Transverse colon (tissue), 4 donors: ENCODE results near the gene RNF145. TPM values are rescaled to one million over a fixed set of nuclear protein-coding genes. Genes with fewer than 3 reads are reported as not detected.

Experiments
- DNase-seq: peaks from one replicate; pipeline ENCODE4 v3.0.0-alpha.2; 2019
- H3K27ac ChIP-seq, 4 donors: fragments of 200-600 bp; sonication (generic); 2 replicates each; pipeline ENCODE4 v1.5.1; 2016 to 2018; ENCODE audit warnings: inconsistent platforms in 4 of 4
- H3K27me3 ChIP-seq: fragments of 200-600 bp; sonication (generic); 2 replicates; pipeline ENCODE4 v1.5.1; 2017; ENCODE audit warnings: inconsistent platforms
- H3K36me3 ChIP-seq, 4 donors: fragments of 200-600 bp; sonication (generic); 2 replicates each; pipeline ENCODE4 v1.5.1; 2017 to 2019; ENCODE audit warnings: inconsistent platforms in 4 of 4
- H3K4me1 ChIP-seq, 4 donors: fragments of 200-600 bp; sonication (generic); 2 replicates each; pipeline ENCODE4 v1.5.1; 2017 to 2020; ENCODE audit warnings: inconsistent platforms in 4 of 4
- H3K4me3 ChIP-seq, 4 donors: fragments of 200-600 bp; sonication (generic); 1 replicate in 1 of 4; 2 replicates in 3 of 4; pipeline versions ENCODE4 v1.5.1 to v1.6.1; 2017 to 2019; ENCODE audit warnings: inconsistent platforms in 4 of 4
- H3K9me3 ChIP-seq, 2 donors: fragments of 200-600 bp; sonication (generic); 2 replicates each; pipeline ENCODE4 v1.5.1; 2017 to 2019; ENCODE audit warnings: inconsistent platforms in 2 of 2
- CTCF ChIP-seq, 5 experiments: fragments of 200-600 bp in 3 of 5; fragments of 450-650 bp in 2 of 5; sonication (generic) in 3 of 5; IDR thresholded peaks; 1 replicate in 2 of 5; 2 replicates in 3 of 5; pipeline ENCODE4 v1.5.1; 2016 to 2017; ENCODE audit warnings: antibody characterized with exemption in 5 of 5, inconsistent platforms in 3 of 5, mild to moderate bottlenecking in 2 of 5, moderate library complexity in 1 of 5
- EP300 ChIP-seq: sonication (generic); formaldehyde crosslinking; IDR thresholded peaks from one replicate; pipeline ENCODE4 v1.6.1; 2017; ENCODE audit warnings: antibody characterized with exemption, low read depth
- POLR2A ChIP-seq: fragments of 450-650 bp; IDR thresholded peaks from one replicate; pipeline ENCODE4 v1.6.1; 2016; ENCODE audit warnings: antibody characterized with exemption, mild to moderate bottlenecking, moderate library complexity
- POLR2AphosphoS5 ChIP-seq, 3 donors: sonication (generic); formaldehyde crosslinking; IDR thresholded peaks; one replicate each; pipeline ENCODE4 v1.6.1; 2016; ENCODE audit warnings: antibody characterized with exemption in 3 of 3
- WGBS, 2 donors: methylation state at CpG; one replicate each; pipeline ENCODE4 v1.1.5; 2018; ENCODE audit warnings: low coverage in 1 of 2; 5-methylcytosine and 5-hydroxymethylcytosine counted together
- in situ Hi-C, 4 donors: fragments of 200-750 bp; cut with MboI; loops; one replicate each; pipeline versions ENCODE4 v1.15.0 to v1.15.1; 2017; ENCODE audit warnings: low sequenced_read_pairs in 3 of 4, low pct_ligation_motif_present in 1 of 4, low pct_unique_long_range_greater_than_20kb in 1 of 4
- intact Hi-C: fragments of 100-400 bp; cut with DNase I; formaldehyde crosslinking; loops from one replicate; pipeline ENCODE4 v1.15.1; 2023; ENCODE audit warnings: low total_unique reads
- total RNA-seq, 4 donors: library from RNA; depleted of rRNA; stranded (reverse); fragments of >200 nt; gene quantifications; one replicate each; pipeline ENCODE4 v1.1.0, GENCODE V29; 2016

RNF145 gene
- total RNA-seq, 4 donors from 2014 or later = 11.5 to 59.4 (median 29.2) TPM

GRCh38 chr5:159257007-159257406 lies 47.7 kb upstream of the RNF145 start:
- no peaks in the 10 kb centered on the region for H3K9me3 ChIP-seq
- intact Hi-C loops = no loop called here
- in situ Hi-C loops = loop anchor here in 1 of 4 donors (25.0 kb wide), 1 partner anchor 95 kb away; no protein-coding TSS in a partner anchor
- no peak for DNase-seq
- H3K27me3 ChIP-seq = peaks cover 15% of the 10 kb centered on the region
- TF ChIP-seq CTCF (IDR thresholded peaks at IDR 0.05) (no peak), POLR2A (no peak), POLR2AphosphoS5 (IDR thresholded peaks at IDR 0.05) (no peak), EP300 (no peak)
- H3K27ac ChIP-seq = no peak overlapping the region
- H3K4me1 ChIP-seq = peaks cover 0 to 2% (median 0%) of the 10 kb centered on the region in 4 donors
- H3K4me3 ChIP-seq = no peak overlapping the region
- no peaks in the 10 kb centered on the region for H3K36me3 ChIP-seq

GRCh38 chr5:159252195-159252594 lies 42.8 kb upstream of the RNF145 start:
- H3K36me3 ChIP-seq = no peaks in the 10 kb centered on the region
- no peaks in the 10 kb centered on the region for H3K9me3 ChIP-seq
- H3K27ac ChIP-seq = no peak overlapping the region
- H3K27me3 ChIP-seq = peaks cover 22% of the 10 kb centered on the region
- WGBS, 2 donors = 86% methylated on average over 1 of the region's 1 CpG; no CpG with 5 or more reads in 1 of the 2 donors
- intact Hi-C loops (no loop called here), in situ Hi-C loops (loop anchor here in 1 of 4 donors (25.0 kb wide), 1 partner anchor 90 kb away; no protein-coding TSS in a partner anchor)
- TF ChIP-seq CTCF (IDR thresholded peaks at IDR 0.05) (no peak), POLR2AphosphoS5 (IDR thresholded peaks at IDR 0.05) (no peak), EP300 (no peak), POLR2A (no peak)
- DNase-seq = no peak
- no peak overlapping the region for H3K4me3 ChIP-seq
- no peaks in the 10 kb centered on the region for H3K4me1 ChIP-seq

GRCh38 chr5:159249158-159249557 lies 39.8 kb upstream of the RNF145 start:
- no peak for TF ChIP-seq POLR2AphosphoS5 (IDR thresholded peaks at IDR 0.05)
- TF ChIP-seq CTCF (IDR thresholded peaks at IDR 0.05) = no peak
- no peak for TF ChIP-seq POLR2A
- TF ChIP-seq EP300 = no peak
- no peak overlapping the region for H3K4me3 ChIP-seq

GRCh38 chr5:159244890-159245289 lies 35.5 kb upstream of the RNF145 start:
- no peak overlapping the region for H3K4me3 ChIP-seq
- H3K27me3 ChIP-seq = peaks cover 20% of the 10 kb centered on the region
- TF ChIP-seq POLR2A (no peak), EP300 (no peak)
- no peaks in the 10 kb centered on the region for H3K36me3 ChIP-seq
- H3K9me3 ChIP-seq = no peaks in the 10 kb centered on the region
- in situ Hi-C loops = no loop called here
- no peaks in the 10 kb centered on the region for H3K4me1 ChIP-seq
- intact Hi-C loops = no loop called here
- no peak overlapping the region for H3K27ac ChIP-seq
- no peak for DNase-seq

More at GRCh38 chr5:159249158-159249557, 39.8 kb upstream of the RNF145 start:
- in situ Hi-C loops (no loop called here), intact Hi-C loops (no loop called here)
- no peak overlapping the region for H3K27ac ChIP-seq
- no peaks in the 10 kb centered on the region for H3K36me3 ChIP-seq
- peaks cover 22% of the 10 kb centered on the region for H3K27me3 ChIP-seq
- DNase-seq = no peak
- no peaks in the 10 kb centered on the region for H3K4me1 ChIP-seq
- WGBS, 2 donors = 66 to 67% methylated on average over 1 to 2 of the region's 2 CpGs
- H3K9me3 ChIP-seq = no peaks in the 10 kb centered on the region

GRCh38 chr5:159244163-159244562 lies 34.8 kb upstream of the RNF145 start:
- no peaks in the 10 kb centered on the region for H3K4me1 ChIP-seq
- no peaks in the 10 kb centered on the region for H3K9me3 ChIP-seq
- H3K27ac ChIP-seq = no peak overlapping the region
- intact Hi-C loops (no loop called here), in situ Hi-C loops (no loop called here)
- 77 to 81% methylated on average over 3 of the region's 3 CpGs for WGBS, 2 donors
- no peaks in the 10 kb centered on the region for H3K36me3 ChIP-seq
- H3K4me3 ChIP-seq = no peak overlapping the region
- TF ChIP-seq EP300 = no peak
- TF ChIP-seq CTCF (IDR thresholded peaks at IDR 0.05) = no peak
- TF ChIP-seq POLR2A = no peak
- TF ChIP-seq POLR2AphosphoS5 (IDR thresholded peaks at IDR 0.05) = no peak
- H3K27me3 ChIP-seq = peaks cover 20% of the 10 kb centered on the region
- DNase-seq = no peak
